Stimulated activated CD8-positive, alpha-beta memory T cell treated with anti-CD3 and anti-CD28 coated beads, Interleukin-2, amount 100 ng/mL, for 1 hour (primary cell): ENCODE measurements around the gene ZNF48.

Source experiments
- DNase-seq, 2 donors: peaks; one replicate each; pipeline ENCODE4 v3.0.0-alpha.2; 2020; ENCODE audit warnings: low read depth in 2 of 2

The ZNF48 gene

GRCh38 chr16:30407102-30407803 is 12.0 kb downstream of the ZNF48 start, which contains the start of gene ZNF771:
TSS of gene ZNF771 (plus strand) at chr16:30407606. CDS start at chr16:30408054, 448 bp downstream.
- peak; percentile 77 to 79 for DNase-seq

DNA sequence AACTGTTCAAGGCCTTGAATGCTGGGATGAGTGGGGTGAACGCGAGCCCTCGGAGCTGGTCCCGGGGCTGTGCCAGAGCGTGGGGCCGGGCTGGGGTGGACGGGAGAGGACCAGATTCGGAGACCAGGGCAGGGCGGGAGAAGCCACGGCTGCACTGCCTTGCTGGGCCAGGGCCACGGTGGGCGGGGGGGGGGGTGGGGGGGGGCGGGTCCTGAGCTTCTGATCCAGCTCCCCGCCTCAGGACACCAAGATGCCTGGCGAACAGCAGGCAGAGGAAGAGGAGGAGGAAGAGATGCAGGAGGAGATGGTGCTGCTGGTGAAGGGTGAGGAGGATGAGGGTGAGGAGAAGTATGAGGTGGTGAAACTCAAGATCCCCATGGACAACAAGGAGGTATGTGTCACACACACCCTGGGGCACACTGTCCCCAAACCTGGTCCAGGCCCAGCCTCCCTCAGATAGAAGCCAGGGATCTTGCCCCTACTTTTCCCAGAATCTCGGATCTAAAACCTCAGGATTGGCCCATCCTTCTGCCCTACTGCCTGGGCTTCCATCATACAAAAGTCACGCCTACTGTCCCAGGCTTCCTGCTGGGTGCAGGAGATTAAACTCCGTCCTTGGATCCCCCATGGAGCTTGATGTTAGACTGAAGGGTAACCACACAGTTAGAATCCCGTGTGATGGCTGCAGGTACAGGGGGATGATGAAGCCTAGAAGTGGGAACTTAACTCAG is 12.7 kb downstream of the ZNF48 start:
- DNase-seq, result no peak

- peak; percentile 87 to 88 for DNase-seq
Measured at GRCh38 chr16:30409125-30410060, 14.2 kb downstream of the ZNF48 start.

DNA sequence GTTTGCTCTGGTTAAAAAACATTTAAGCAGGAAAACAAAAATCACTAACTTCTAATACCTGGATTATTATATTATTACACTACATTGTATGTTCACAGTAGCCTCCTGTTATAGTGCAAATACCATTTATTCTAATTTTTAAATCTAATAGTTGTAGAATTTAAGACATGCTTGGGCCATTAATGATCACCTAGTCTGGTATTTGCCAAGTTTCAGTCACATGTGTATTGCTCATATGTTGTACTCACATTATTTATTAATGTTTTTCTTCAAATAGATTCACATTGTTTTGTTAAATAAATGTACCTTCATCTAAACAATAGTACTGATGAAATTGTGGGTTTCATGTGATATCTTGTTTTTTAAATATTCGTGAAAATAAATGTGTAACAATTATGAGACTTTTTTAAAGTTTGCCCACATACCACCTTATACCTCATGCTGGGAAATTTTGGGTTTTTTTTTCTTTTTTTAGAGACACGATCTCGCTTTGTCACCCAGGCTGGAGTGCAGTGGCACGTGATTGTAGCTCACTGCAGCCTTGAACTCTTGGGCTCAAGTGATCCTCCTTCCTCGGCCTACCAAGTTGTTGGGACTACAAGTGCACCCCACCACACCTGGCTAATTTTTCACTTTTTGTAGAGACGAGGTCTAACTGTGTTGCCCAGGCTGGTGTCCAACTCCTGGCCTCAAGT is 18.0 kb downstream of the ZNF48 start:
- DNase-seq, result no peak

GRCh38 chr16:30414159-30414558 is 18.9 kb downstream of the ZNF48 start:
- DNase-seq, result no peak

DNA sequence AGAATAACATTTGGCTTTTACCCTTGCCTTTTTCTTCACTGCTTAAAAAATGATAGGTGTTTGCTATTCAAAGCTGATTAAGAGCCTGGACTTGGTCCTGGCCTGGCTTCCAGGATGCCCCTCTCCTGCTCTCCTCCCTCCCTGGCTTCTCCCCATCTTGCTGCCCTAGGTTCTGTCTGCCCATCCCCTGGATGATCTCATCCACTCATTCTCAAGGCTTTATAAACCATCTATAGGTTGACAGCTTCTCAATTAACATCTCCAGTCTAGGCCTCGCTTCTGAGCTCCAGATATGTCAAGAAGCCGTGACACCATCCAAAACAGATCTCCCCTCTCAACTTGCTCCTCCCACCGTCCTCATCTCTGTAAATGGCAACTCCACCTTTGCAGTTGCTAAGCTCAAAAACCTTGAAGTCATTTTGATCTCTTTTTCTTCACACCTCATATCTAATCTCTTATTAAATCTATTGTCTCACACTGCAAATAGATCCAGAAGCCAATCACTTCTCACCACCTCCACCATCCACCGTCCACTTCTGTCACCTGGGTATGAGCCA is 20.9 kb downstream of the ZNF48 start:
- DNase-seq, result no peak

DNA sequence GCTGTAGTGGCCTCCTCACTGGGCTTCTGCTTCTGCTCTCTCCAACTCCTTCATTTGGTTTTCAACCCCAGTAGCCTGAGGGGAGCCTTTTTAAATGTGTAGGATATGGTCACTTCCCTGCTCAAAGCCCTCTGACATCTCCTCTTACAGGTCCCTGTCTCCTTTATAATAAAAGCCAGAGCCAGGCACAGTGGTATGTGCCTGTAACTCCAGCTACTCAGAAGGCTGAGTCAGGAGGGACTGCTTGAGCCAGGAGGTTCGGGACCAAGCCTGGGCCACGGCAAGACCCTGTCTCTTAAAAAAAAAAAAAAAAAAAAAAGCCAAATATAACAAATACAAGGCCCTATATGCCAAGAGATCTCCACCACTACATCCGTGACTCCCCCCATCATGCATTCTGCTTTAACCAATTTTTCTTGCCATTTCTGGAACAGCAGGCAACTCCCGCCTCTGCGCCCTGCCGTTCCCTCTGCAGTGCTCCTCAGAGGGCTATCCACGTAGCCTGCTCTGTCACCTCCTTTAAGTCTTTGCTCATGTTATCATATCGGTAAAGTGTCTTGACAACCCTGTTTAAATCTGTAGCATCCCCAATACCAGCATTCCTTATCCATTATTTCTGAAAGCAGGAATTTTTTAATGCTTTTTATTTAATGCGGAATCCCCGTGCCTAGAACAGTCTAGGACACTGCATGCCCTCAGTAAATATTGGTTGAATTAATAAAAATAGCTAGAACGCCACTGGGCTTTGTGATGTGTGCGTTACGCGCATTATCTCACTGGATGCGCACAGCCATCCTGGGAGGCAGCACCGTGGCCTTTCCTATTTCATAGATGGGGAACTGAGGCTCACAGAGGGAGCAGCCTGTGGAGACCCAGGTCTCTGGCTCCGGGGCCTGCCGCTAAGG is 21.7 kb downstream of the ZNF48 start:
- DNase-seq, result no peak

DNA sequence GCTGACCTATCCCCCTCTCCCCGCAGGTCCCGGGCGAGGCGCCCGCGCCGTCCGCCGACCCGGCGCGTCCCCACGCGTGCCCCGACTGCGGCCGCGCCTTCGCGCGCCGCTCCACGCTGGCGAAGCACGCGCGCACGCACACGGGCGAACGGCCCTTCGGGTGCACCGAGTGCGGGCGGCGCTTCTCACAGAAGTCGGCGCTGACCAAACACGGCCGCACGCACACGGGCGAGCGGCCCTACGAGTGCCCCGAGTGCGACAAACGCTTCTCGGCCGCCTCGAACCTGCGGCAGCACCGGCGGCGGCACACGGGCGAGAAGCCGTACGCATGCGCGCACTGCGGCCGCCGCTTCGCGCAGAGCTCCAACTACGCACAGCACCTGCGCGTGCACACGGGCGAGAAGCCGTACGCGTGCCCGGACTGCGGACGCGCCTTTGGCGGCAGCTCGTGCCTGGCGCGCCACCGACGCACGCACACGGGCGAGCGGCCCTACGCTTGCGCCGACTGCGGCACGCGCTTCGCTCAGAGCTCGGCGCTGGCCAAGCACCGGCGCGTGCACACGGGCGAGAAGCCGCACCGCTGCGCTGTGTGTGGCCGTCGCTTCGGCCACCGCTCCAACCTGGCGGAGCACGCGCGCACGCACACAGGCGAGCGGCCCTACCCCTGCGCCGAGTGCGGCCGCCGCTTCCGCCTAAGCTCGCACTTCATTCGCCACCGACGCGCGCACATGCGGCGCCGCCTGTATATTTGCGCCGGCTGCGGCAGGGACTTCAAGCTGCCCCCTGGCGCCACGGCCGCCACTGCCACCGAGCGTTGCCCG is 22.5 kb downstream of the ZNF48 start:
- peak; percentile 75 to 80 for DNase-seq

DNA sequence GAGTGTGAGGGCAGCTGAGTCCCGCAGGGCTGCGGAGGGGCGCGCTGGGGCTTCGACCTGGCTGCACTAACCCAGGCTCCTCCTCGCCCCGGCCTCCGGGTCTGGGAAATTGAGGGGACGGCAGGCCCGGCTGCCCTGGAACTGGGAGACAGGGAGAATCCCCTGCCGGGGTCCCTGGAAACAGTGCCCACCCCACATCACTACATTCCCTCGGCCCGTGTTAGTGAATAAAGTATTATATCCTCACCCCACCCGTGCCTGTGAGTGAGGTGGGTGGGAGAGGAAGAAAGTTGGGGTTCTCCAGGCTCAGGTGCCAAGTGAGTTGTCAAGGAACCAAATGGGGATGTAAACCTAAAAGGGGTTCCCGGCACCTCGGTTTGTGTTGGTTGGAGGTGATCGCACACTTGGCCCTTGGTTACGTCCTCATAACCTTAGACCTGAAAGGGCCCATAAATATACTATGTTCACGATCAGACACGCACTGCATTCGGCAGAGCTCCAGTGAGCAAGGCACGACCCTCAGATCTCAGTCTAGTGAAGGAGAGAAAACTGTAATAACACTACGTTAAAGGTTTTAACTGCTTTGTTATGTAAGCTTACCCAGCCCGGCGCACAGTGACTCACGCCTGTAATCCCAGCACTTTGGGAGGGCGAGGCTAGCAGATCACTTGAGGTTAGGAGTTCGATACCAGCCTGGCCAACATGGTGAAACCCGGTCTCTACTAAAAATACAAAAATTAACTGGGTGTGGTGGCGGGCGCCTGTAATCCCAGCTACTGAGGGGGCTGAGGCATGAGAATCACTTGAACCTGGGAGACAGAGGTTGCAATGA is 23.3 kb downstream of the ZNF48 start:
- DNase-seq, result no peak

GRCh38 chr16:30421010-30421409 is 25.8 kb downstream of the ZNF48 start:
- no peak for DNase-seq

DNA sequence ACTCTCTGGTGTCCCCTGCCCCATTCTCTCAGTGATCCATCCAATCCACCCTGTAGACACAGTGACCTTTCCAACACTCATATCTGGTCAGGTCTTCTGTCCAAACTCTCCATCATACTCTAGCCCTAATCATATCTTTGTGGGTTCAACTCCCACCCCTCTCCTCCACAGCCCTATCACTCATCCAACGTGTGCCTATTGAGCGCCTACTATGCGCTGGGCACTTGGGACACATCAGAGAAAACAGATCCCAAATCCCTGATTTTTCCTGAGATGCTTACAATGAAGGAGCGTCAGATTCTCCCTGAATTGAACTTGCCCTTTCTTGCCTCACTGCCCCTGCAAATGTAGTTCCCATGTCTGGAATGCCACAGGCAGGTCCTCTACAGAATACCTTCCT is 32.8 kb downstream of the ZNF48 start:
- no peak for DNase-seq

GRCh38 chr16:30429418-30429677 is 34.1 kb downstream of the ZNF48 start:
- no peak for DNase-seq

- DNase-seq, result peak; percentile 85 to 92
Measured at GRCh38 chr16:30429678-30430427, 34.6 kb downstream of the ZNF48 start, which contains the start of gene DCTPP1. TSS of gene DCTPP1 (minus strand) at chr16:30430030. CDS start at chr16:30429980, 50 bp downstream.

GRCh38 chr16:30430428-30430970 is 35.3 kb downstream of the ZNF48 start:
- no peak for DNase-seq

- DNase-seq, result no peak
Measured at GRCh38 chr16:30434852-30435251, 39.6 kb downstream of the ZNF48 start.

GRCh38 chr16:30437511-30438046 is 42.4 kb downstream of the ZNF48 start:
- DNase-seq, result no peak

- no peak for DNase-seq
Measured at GRCh38 chr16:30438835-30439234, 43.6 kb downstream of the ZNF48 start.
